Measurements from ENCODE around the gene TNFRSF17. TPM values are rescaled to one million over a fixed set of nuclear protein-coding genes. Genes with fewer than 3 reads are reported as not detected.
A peak's percentile ranks its signal among the peaks of the same experiment; 100 is the strongest.

The TNFRSF17 gene
- polyA plus RNA-seq, 3 donors, result 0.26 TPM; not detected in 2

DNA sequence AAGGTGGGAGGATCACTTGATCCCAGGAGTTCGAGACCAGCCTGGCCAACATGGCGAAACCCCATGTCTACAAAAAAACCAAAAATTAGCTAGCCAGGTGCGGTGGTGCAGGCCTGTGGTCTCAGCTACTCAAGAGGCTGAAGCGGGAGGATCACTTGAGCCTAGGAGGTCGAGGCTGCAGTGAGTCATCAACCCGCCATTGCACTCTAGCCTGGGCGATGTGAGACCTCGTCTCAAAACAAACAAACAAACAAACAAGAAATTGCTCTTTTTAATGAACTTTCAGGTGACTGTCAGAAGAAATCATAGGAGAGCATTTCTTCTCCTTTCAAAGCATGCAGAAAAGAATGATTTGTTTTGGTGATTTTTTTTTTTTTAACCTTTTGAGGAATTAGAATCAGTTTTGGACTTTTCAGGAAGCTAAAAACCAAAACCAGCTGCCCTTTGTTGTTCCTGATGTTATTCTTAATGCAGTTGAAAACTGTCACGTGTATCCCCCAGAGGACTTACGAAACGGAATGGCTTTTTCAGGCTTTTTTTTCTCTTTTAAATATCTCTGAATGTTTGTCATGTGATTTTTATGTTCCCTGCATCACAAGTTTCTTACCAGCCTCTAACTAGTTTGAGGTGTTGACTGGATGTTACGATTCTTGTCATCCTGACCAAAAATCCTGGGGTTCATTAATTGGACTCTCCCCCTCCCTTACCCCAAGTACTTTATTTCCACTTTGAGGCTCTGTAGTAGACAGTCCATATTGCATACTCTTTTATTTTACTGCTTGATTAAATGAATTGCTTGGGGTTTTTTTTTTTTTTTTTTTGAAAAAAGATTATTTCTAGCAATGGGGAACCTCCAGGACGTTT is 45.6 kb downstream of the TNFRSF17 start:
- TF ChIP-seq, protein P1, sequence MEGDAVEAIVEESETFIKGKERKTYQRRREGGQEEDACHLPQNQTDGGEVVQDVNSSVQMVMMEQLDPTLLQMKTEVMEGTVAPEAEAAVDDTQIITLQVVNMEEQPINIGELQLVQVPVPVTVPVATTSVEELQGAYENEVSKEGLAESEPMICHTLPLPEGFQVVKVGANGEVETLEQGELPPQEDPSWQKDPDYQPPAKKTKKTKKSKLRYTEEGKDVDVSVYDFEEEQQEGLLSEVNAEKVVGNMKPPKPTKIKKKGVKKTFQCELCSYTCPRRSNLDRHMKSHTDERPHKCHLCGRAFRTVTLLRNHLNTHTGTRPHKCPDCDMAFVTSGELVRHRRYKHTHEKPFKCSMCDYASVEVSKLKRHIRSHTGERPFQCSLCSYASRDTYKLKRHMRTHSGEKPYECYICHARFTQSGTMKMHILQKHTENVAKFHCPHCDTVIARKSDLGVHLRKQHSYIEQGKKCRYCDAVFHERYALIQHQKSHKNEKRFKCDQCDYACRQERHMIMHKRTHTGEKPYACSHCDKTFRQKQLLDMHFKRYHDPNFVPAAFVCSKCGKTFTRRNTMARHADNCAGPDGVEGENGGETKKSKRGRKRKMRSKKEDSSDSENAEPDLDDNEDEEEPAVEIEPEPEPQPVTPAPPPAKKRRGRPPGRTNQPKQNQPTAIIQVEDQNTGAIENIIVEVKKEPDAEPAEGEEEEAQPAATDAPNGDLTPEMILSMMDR (IDR thresholded peaks at IDR 0.05), result no peak
- intact Hi-C loops (cut with micrococcal nuclease), result loop anchor here in 1 of 2 donors (5.0 to 10.0 kb wide), 2 partner anchors 33 to 54 kb away; partner anchors contain the start of gene SNX29
- peak overlapping the region; percentile 11 to 53 (median 25) for H3K4me3 ChIP-seq (replicated peaks in 1 of 3; ENCODE audit: low read depth in 2 of 3, low read length in 3 of 3)
- no peaks in the 10 kb centered on the region for H3K9me3 Mint-ChIP-seq
- H3K4me3 Mint-ChIP-seq, result peak overlapping the region; percentile 58 to 81
- peak overlapping the region; percentile 62 for H3K4me2 ChIP-seq (replicated peaks; ENCODE audit: extremely low read depth, low read length, poor library complexity, severe bottlenecking)
- H3K36me3 ChIP-seq (replicated peaks in 1 of 2; ENCODE audit: control insufficient read depth in 1 of 2, insufficient read depth in 2 of 2, low read length in 2 of 2), result peaks cover 7 to 27% of the 10 kb centered on the region in 2 donors
- peak overlapping the region; percentile 38 for H2AFZ ChIP-seq (ENCODE audit: insufficient read depth, low read depth, low read length, poor library complexity, severe bottlenecking)
- H3K9me3 ChIP-seq (replicated peaks in 1 of 2; ENCODE audit: control insufficient read depth in 1 of 2, insufficient read depth in 1 of 2, low read length in 2 of 2), result no peaks in the 10 kb centered on the region
- 36% methylated on average over 2 of the region's 13 CpGs for WGBS (ENCODE audit: insufficient coverage)
- DNase-seq, result peak; percentile 62 to 77 (median 62)
- H3K27ac ChIP-seq (ENCODE audit: low read depth in 1 of 2, low read length in 2 of 2), result peak overlapping the region; percentile 82 to 83
- H3K4me1 Mint-ChIP-seq, result peaks cover 25% of the 10 kb centered on the region
- peak overlapping the region; percentile 88 to 97 (median 94) for H3K27ac Mint-ChIP-seq
- H3K27me3 Mint-ChIP-seq (ENCODE audit: low read depth in 3 of 3), result peaks cover 0 to 2% (median 0%) of the 10 kb centered on the region in 3 donors
- H3K4me1 ChIP-seq (ENCODE audit: control insufficient read depth in 1 of 2, insufficient read depth in 2 of 2, low read length in 2 of 2), result peaks cover 20 to 25% of the 10 kb centered on the region in 2 donors
- no peaks in the 10 kb centered on the region for H3K27me3 ChIP-seq (ENCODE audit: control insufficient read depth in 2 of 2, insufficient read depth in 2 of 2, low read length in 2 of 2)
- H3K9ac ChIP-seq (ENCODE audit: insufficient read depth, low read length, poor library complexity, severe bottlenecking), result peak overlapping the region; percentile 30
- peaks cover 11% of the 10 kb centered on the region for H3K79me2 ChIP-seq (ENCODE audit: insufficient read depth, low read length)
- H4K20me1 ChIP-seq (ENCODE audit: insufficient read depth, low read length), result no peaks in the 10 kb centered on the region
- peaks cover 22 to 27% of the 10 kb centered on the region in 2 donors for H3K36me3 Mint-ChIP-seq

DNA sequence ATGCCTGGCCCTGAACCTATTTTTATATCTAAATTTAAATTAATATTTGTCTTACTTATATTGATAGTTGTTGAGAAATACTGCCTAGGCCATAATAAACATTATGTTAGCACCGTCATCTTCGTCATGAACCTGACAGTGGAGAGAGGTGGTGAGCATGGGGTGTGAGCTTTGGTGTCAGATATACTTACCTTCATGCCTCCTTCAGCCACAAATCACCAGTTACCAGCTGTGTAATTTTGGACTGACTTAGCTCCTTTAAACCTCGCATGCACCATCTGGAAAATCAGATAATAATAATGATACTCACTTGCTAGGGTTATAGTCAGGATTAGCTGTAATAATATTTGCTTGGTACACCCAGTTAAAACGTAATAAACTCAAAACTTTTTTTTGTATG is 46.6 kb downstream of the TNFRSF17 start:
- Histone ChIP-seq H3K9ac (ENCODE audit: insufficient read depth, low read length, poor library complexity, severe bottlenecking) (no peak overlapping the region), H3K27ac (ENCODE audit: low read depth in 1 of 2, low read length in 2 of 2) (peak overlapping the region; percentile 82 to 83), H3K36me3 (replicated peaks in 1 of 2; ENCODE audit: control insufficient read depth in 1 of 2, insufficient read depth in 2 of 2, low read length in 2 of 2) (peaks cover 5 to 23% of the 10 kb centered on the region in 2 donors), H3K27me3 (ENCODE audit: control insufficient read depth in 2 of 2, insufficient read depth in 2 of 2, low read length in 2 of 2) (no peaks in the 10 kb centered on the region), H3K4me3 (replicated peaks in 1 of 3; ENCODE audit: low read depth in 2 of 3, low read length in 3 of 3) (no peak overlapping the region), H4K20me1 (ENCODE audit: insufficient read depth, low read length) (no peaks in the 10 kb centered on the region), H3K4me1 (ENCODE audit: control insufficient read depth in 1 of 2, insufficient read depth in 2 of 2, low read length in 2 of 2) (peaks cover 20 to 25% of the 10 kb centered on the region in 2 donors), H3K79me2 (ENCODE audit: insufficient read depth, low read length) (peaks cover 11% of the 10 kb centered on the region), H3K4me2 (replicated peaks; ENCODE audit: extremely low read depth, low read length, poor library complexity, severe bottlenecking) (no peak overlapping the region), H3K9me3 (replicated peaks in 1 of 2; ENCODE audit: control insufficient read depth in 1 of 2, insufficient read depth in 1 of 2, low read length in 2 of 2) (no peaks in the 10 kb centered on the region), H2AFZ (ENCODE audit: insufficient read depth, low read depth, low read length, poor library complexity, severe bottlenecking) (no peak overlapping the region)
- intact Hi-C loops (cut with micrococcal nuclease), result loop anchor here in 1 of 2 donors (5.0 to 10.0 kb wide), 2 partner anchors 34 to 53 kb away; partner anchors contain the start of gene SNX29
- Mint-ChIP-seq H3K4me1 (peaks cover 31% of the 10 kb centered on the region), H3K9me3 (no peaks in the 10 kb centered on the region), H3K36me3 (peaks cover 22 to 27% of the 10 kb centered on the region in 2 donors), H3K27me3 (ENCODE audit: low read depth in 3 of 3) (peaks cover 0 to 2% (median 0%) of the 10 kb centered on the region in 3 donors), H3K4me3 (no peak overlapping the region), H3K27ac (peak overlapping the region in 3 of 7 donors; percentile 77 to 97 (median 88))
- DNase-seq, result no peak
- no CpG with 5 or more reads among the region's 4 CpGs for WGBS (ENCODE audit: insufficient coverage)
- TF ChIP-seq, protein P1 (IDR thresholded peaks at IDR 0.05), result no peak

Measured in CD14-positive monocyte (primary cell).